ENCODE measurements around the gene CASS4.

- no peak for TF ChIP-seq U2AF2 (optimal IDR thresholded peaks at IDR 0.05; ENCODE audit: low read depth, low read length)
- no peak for TF ChIP-seq YY1 (IDR thresholded peaks at IDR 0.05; ENCODE audit: borderline replicate concordance in 1 of 3, control insufficient read depth in 1 of 3, extremely low read depth in 1 of 3, insufficient read depth in 3 of 3, insufficient read length in 1 of 3, insufficient replicate concordance in 2 of 3, low read depth in 1 of 3, low read length in 2 of 3)
- no peak for TF ChIP-seq GATAD2A (IDR thresholded peaks at IDR 0.05)
- TF ChIP-seq ZBTB34 (CRISPR knock-in tag; IDR thresholded peaks at IDR 0.05), result no peak
- no peak for TF ChIP-seq PYGO2 (tag; IDR thresholded peaks at IDR 0.05)
- TF ChIP-seq SMARCA4 (IDR thresholded peaks at IDR 0.05), result no peak
- no peak for TF ChIP-seq CTCF (IDR thresholded peaks at IDR 0.05 in 2 of 3, conservative IDR thresholded peaks at IDR 0.05 in 1 of 3; ENCODE audit: insufficient read depth in 2 of 3, low read depth in 1 of 3, low read length in 3 of 3)
Measured at GRCh38 chr20:56369179-56369578, 42.9 kb upstream of the CASS4 start.
